ENCODE measurements around the gene RBM42. TPM values are rescaled to one million over a fixed set of nuclear protein-coding genes. Genes with fewer than 3 reads are reported as not detected.

RBM42 gene
- total and polyA plus RNA-seq, 12 donors, result 23.9 to 107 (median 77.6) TPM

DNA sequence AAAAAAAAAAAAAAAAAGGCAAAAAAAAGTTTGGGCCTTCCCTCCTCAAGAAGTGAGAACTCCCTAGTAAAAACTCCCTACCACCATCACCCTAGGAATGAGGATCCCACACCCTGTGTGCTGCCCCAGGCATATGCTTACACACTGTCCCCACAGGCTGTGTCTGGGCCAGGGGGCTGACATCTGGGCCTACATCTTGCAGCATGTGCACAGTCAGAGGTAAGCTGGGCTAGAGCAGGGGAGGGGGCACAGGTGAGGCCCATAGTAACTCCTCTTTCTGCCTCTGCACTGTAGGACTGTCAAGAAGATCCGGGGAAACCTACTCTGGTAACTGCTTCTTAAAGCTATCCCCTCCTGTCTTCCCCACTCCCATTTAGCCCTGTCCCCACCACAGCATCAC is 15.3 kb upstream of the RBM42 start:
- Histone ChIP-seq H3K27ac (no peak overlapping the region), H3K4me1 (replicated peaks in 1 of 2) (peaks cover 6 to 10% of the 10 kb centered on the region in 2 donors), H3K4me3 (no peak overlapping the region), H3K9me3 (replicated peaks in 1 of 3) (no peaks in the 10 kb centered on the region), H3K27me3 (no peaks in the 10 kb centered on the region), H3K36me3 (replicated peaks in 1 of 2) (no peaks in the 10 kb centered on the region)
- no peak for DNase-seq
- intact Hi-C loops (cut with DNase I), result no loop called here
- TF ChIP-seq POLR2A (IDR thresholded peaks at IDR 0.05), result no peak
- TF ChIP-seq, protein P1, sequence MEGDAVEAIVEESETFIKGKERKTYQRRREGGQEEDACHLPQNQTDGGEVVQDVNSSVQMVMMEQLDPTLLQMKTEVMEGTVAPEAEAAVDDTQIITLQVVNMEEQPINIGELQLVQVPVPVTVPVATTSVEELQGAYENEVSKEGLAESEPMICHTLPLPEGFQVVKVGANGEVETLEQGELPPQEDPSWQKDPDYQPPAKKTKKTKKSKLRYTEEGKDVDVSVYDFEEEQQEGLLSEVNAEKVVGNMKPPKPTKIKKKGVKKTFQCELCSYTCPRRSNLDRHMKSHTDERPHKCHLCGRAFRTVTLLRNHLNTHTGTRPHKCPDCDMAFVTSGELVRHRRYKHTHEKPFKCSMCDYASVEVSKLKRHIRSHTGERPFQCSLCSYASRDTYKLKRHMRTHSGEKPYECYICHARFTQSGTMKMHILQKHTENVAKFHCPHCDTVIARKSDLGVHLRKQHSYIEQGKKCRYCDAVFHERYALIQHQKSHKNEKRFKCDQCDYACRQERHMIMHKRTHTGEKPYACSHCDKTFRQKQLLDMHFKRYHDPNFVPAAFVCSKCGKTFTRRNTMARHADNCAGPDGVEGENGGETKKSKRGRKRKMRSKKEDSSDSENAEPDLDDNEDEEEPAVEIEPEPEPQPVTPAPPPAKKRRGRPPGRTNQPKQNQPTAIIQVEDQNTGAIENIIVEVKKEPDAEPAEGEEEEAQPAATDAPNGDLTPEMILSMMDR (IDR thresholded peaks at IDR 0.05), result no peak
- WGBS, 4 donors, result 86 to 100% (median 89%) methylated on average over 1 of the region's 1 CpG; no CpG with 5 or more reads in 1 of the 4 donors

DNA sequence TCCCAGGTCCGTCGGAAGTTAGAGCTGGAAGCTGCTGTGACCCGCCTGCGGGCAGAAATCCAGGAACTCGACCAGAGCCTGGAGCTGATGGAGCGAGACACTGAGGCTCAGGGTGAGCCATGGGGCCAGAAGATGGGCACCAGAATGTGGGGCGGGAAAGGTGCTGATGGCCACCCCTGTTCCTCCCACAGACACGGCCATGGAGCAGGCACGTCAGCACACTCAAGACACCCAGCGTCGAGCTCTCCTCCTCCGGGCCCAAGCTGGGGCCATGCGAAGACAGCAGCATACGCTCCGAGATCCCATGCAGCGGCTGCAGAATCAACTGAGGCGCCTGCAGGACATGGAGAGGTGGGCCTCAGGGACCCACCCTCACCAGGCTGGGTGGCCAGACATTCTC is 13.8 kb upstream of the RBM42 start:
- 89 to 100% (median 96%) methylated on average over 2 to 17 of the region's 17 CpGs for WGBS, 4 donors
- intact Hi-C loops (cut with DNase I), result no loop called here
- no peak for DNase-seq
- Histone ChIP-seq H3K9me3 (replicated peaks in 1 of 3) (no peaks in the 10 kb centered on the region), H3K4me1 (replicated peaks in 1 of 2) (peaks cover 6 to 10% of the 10 kb centered on the region in 2 donors), H3K27ac (no peak overlapping the region), H3K4me3 (no peak overlapping the region), H3K27me3 (no peaks in the 10 kb centered on the region), H3K36me3 (replicated peaks in 1 of 2) (no peaks in the 10 kb centered on the region)
- no peak for TF ChIP-seq POLR2A (IDR thresholded peaks at IDR 0.05)

DNA sequence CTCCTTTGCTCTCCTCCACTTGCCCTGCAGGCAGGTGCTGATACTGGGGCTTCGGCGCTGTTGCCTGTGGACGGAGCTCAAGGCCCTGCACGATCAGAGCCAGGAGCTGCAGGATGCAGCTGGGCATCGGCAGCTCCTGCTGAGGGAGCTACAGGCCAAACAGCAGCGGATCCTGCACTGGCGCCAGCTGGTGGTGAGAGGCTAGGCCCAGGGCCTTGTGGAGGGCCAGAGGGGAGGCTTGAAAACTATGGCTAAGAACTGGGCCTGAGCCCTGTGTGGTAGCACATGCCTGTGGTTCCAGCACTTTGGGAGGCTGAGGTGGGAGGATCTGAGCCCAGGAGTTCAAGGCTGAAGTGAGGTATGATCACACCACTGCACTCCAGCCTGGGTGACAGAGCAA is 10.0 kb upstream of the RBM42 start:
- no peak for DNase-seq
- no peaks in the 10 kb centered on the region for H3K9me3 ChIP-seq (replicated peaks in 1 of 3)
- H3K4me3 ChIP-seq, result no peak overlapping the region
- H3K4me1 ChIP-seq (replicated peaks in 1 of 2), result no peaks in the 10 kb centered on the region
- TF ChIP-seq, protein P1 (IDR thresholded peaks at IDR 0.05), result no peak
- no peak for TF ChIP-seq POLR2A (IDR thresholded peaks at IDR 0.05)
- H3K36me3 ChIP-seq (replicated peaks in 1 of 2), result no peaks in the 10 kb centered on the region
- WGBS, 4 donors, result 84 to 100% (median 95%) methylated on average over 1 to 7 of the region's 7 CpGs
- no peaks in the 10 kb centered on the region for H3K27me3 ChIP-seq
- intact Hi-C loops (cut with DNase I), result no loop called here
- no peak overlapping the region for H3K27ac ChIP-seq

GRCh38 chr19:35619290-35619923 is 9.4 kb upstream of the RBM42 start:
- Histone ChIP-seq H3K4me3 (no peak overlapping the region), H3K4me1 (replicated peaks in 1 of 2) (no peaks in the 10 kb centered on the region), H3K27ac (no peak overlapping the region), H3K36me3 (replicated peaks in 1 of 2) (no peaks in the 10 kb centered on the region), H3K9me3 (replicated peaks in 1 of 3) (no peaks in the 10 kb centered on the region), H3K27me3 (no peaks in the 10 kb centered on the region)
- intact Hi-C loops (cut with DNase I), result no loop called here
- TF ChIP-seq, protein P1 (IDR thresholded peaks at IDR 0.05), result no peak
- no peak for TF ChIP-seq POLR2A (IDR thresholded peaks at IDR 0.05)
- 92 to 100% (median 96%) methylated on average over 5 to 12 of the region's 12 CpGs for WGBS, 4 donors
- DNase-seq, result no peak

DNA sequence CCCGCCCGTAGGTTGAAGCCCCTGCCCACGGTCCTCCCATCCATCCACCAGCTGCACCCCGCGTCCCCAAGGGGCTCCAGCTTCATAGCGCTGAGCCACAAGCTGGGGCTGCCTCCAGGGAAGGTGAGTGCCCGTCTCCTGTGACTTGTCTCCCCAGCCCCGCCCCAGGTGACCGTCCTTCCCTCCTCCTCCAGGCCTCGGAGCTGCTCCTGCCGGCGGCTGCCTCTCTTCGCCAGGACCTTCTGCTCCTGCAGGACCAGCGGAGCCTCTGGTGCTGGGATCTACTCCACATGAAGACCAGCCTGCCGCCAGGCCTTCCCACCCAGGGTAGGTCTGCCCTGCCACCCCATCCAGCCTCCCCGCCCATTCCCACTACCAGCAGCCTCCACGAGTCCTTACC is 8.8 kb upstream of the RBM42 start:
- Histone ChIP-seq H3K4me3 (no peak overlapping the region), H3K4me1 (replicated peaks in 1 of 2) (no peaks in the 10 kb centered on the region), H3K27me3 (no peaks in the 10 kb centered on the region), H3K27ac (no peak overlapping the region), H3K36me3 (replicated peaks in 1 of 2) (no peaks in the 10 kb centered on the region), H3K9me3 (replicated peaks in 1 of 3) (no peaks in the 10 kb centered on the region)
- TF ChIP-seq, protein P1 (IDR thresholded peaks at IDR 0.05), result no peak
- TF ChIP-seq POLR2A (IDR thresholded peaks at IDR 0.05), result no peak
- intact Hi-C loops (cut with DNase I), result no loop called here
- no peak for DNase-seq
- 91 to 95% (median 93%) methylated on average over 10 to 17 of the region's 17 CpGs for WGBS, 4 donors
